Mesothelial cell of epicardium (in vitro differentiated cells): Measurements from ENCODE around the gene TSC22D1. TPM values are rescaled to one million over a fixed set of nuclear protein-coding genes. Genes with fewer than 3 reads are reported as not detected.

Source experiments
- DNase-seq, 2 experiments: peaks; one replicate each; pipeline ENCODE4 v3.0.0; 2021; ENCODE audit warnings: low spot score in 2 of 2; ENCODE audit not compliant: unreplicated experiment in 2 of 2
- H3K27ac Mint-ChIP-seq: 2 replicates; pipeline ENCODE4 v1.8.0; 2021; ENCODE audit warnings: mixed read lengths
- H3K27me3 Mint-ChIP-seq: 2 replicates; pipeline ENCODE4 v1.8.0; 2021; ENCODE audit warnings: low read depth, mixed read lengths
- H3K36me3 Mint-ChIP-seq: 2 replicates; pipeline ENCODE4 v1.8.0; 2021; ENCODE audit warnings: mixed read lengths
- H3K4me1 Mint-ChIP-seq: 2 replicates; pipeline ENCODE4 v1.8.0; 2021; ENCODE audit warnings: mixed read lengths
- H3K4me3 Mint-ChIP-seq: 2 replicates; pipeline ENCODE4 v1.8.0; 2021; ENCODE audit warnings: mild to moderate bottlenecking, moderate library complexity, mixed read lengths
- H3K9me3 Mint-ChIP-seq: 2 replicates; pipeline ENCODE4 v1.8.0; 2021; ENCODE audit warnings: mixed read lengths
- CTCF ChIP-seq: fragments of 200-600 bp; sonication (generic); IDR thresholded peaks from one replicate; pipeline ENCODE4 v1.5.0; 2021; ENCODE audit warnings: antibody characterized with exemption; ENCODE audit not compliant: unreplicated experiment
- total RNA-seq: library from RNA; stranded (reverse); gene quantifications from 3 replicates; pipeline ENCODE4 v1.2.1, GENCODE V29; 2021

The TSC22D1 gene
- total RNA-seq, 1 donor from 2014 or later: 99.5 TPM

GRCh38 chr13:44435142-44435918, 140.8 kb downstream of the TSC22D1 start:
- peaks cover 15% of the 10 kb centered on the region for H3K36me3 Mint-ChIP-seq
- peak overlapping the region; percentile 89 for H3K4me3 Mint-ChIP-seq
- H3K27ac Mint-ChIP-seq: peak overlapping the region; percentile 99
- TF ChIP-seq CTCF: no peak
- peaks cover 44% of the 10 kb centered on the region for H3K4me1 Mint-ChIP-seq
- peak; percentile 92 to 93 for DNase-seq
- H3K27me3 Mint-ChIP-seq: no peaks in the 10 kb centered on the region
- H3K9me3 Mint-ChIP-seq: no peaks in the 10 kb centered on the region

- Mint-ChIP-seq H3K27ac (peak overlapping the region; percentile 99), H3K4me1 (peaks cover 41% of the 10 kb centered on the region), H3K36me3 (peaks cover 15% of the 10 kb centered on the region), H3K4me3 (peak overlapping the region; percentile 89), H3K27me3 (no peaks in the 10 kb centered on the region), H3K9me3 (no peaks in the 10 kb centered on the region)
- TF ChIP-seq CTCF: no peak
- DNase-seq: no peak
Measured at GRCh38 chr13:44434766-44435141, 141.4 kb downstream of the TSC22D1 start.

GRCh38 chr13:44433863-44434765, 142.0 kb downstream of the TSC22D1 start:
- no peaks in the 10 kb centered on the region for H3K9me3 Mint-ChIP-seq
- H3K36me3 Mint-ChIP-seq: peaks cover 15% of the 10 kb centered on the region
- no peaks in the 10 kb centered on the region for H3K27me3 Mint-ChIP-seq
- no peak for TF ChIP-seq CTCF
- peaks cover 40% of the 10 kb centered on the region for H3K4me1 Mint-ChIP-seq
- DNase-seq: no peak
- peak overlapping the region; percentile 89 for H3K4me3 Mint-ChIP-seq
- H3K27ac Mint-ChIP-seq: peak overlapping the region; percentile 99

GRCh38 chr13:44432650-44433049, 143.5 kb downstream of the TSC22D1 start:
- H3K36me3 Mint-ChIP-seq: peaks cover 15% of the 10 kb centered on the region
- H3K4me1 Mint-ChIP-seq: peaks cover 39% of the 10 kb centered on the region
- H3K27me3 Mint-ChIP-seq: no peaks in the 10 kb centered on the region
- peak overlapping the region; percentile 20 for H3K4me3 Mint-ChIP-seq
- TF ChIP-seq CTCF: no peak
- H3K9me3 Mint-ChIP-seq: no peaks in the 10 kb centered on the region
- DNase-seq: no peak
- no peak overlapping the region for H3K27ac Mint-ChIP-seq

GRCh38 chr13:44431150-44431549, 145.0 kb downstream of the TSC22D1 start:
- H3K36me3 Mint-ChIP-seq: peaks cover 18% of the 10 kb centered on the region
- no peak overlapping the region for H3K27ac Mint-ChIP-seq
- H3K9me3 Mint-ChIP-seq: peaks cover 4% of the 10 kb centered on the region
- H3K4me1 Mint-ChIP-seq: peaks cover 35% of the 10 kb centered on the region
- H3K27me3 Mint-ChIP-seq: no peaks in the 10 kb centered on the region
- no peak for DNase-seq
- no peak overlapping the region for H3K4me3 Mint-ChIP-seq
- TF ChIP-seq CTCF: no peak
